Left kidney (tissue), 2 donors: ENCODE measurements around the gene ATF2. TPM values are rescaled to one million over a fixed set of nuclear protein-coding genes. Genes with fewer than 3 reads are reported as not detected.
"Not testable (repeated sequence)": the region's sequence is repeated elsewhere in the genome, so short reads cannot be mapped to it uniquely, and the experiment has no call there.

Source experiments
- DNase-seq: peaks from one replicate; pipeline ENCODE4 v3.0.0-alpha.2; 2013
- polyA plus RNA-seq: library from polyadenylated mRNA; unstranded; fragments of 120-200 nt; gene quantifications from one replicate; pipeline ENCODE4 v1.2.1, GENCODE V29; 2013; ENCODE audit not compliant: insufficient read length

ATF2 gene
- polyA plus RNA-seq, 1 donor = 75.5 TPM

DNA sequence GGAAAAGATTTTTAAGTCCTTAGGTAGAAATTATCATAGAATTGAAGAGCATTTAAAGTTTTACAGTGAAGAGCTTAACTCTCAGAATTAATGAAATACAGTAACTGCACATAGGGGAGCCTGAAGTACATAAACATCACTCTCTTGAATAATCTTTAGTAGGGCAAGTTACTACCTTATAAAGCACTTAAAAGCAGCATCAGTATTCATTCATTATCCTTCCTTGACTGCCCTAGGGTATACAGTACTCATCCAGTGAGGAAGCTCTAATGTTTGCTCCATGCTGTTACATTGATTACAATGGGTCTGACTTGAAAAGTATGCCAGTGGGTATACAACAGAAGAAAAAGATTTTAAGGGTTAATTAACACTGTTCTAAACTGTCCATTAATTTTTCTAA lies 66.5 kb downstream of the ATF2 start:
- no peak for DNase-seq

DNA sequence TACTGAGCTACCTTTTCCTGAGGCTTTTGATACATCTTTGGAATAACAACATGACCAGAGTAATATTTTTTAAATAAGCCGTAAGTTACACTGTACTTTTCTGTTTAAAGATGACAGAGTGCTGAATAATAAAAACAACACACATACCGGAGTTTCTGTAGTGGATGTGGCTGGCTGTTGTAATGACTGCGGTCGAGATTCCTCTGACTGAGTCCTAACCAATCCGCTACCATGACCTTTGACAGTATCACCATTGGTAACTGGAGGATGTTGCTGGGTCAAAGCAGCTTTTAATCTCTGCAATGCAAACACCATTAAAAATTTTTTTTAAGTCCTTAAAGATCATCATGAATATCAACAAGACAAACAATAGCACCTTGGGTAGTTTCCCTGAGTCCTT lies 70.7 kb downstream of the ATF2 start:
- DNase-seq = no peak

DNA sequence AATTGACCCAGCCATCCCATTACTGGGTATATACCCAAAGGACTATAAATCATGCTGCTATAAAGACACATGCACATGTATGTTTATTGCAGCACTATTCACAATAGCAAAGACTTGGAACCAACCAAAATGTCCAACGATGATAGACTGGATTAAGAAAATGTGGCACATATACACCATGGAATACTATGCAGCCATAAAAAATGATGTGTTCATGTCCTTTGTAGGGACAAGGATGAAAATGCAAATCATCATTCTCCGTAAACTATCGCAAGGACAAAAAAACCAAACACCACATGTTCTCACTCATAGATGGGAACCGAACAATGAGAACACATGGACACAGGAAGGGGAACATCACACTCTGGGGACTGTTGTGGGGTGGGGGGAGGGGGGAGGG lies 83.9 kb downstream of the ATF2 start:
- DNase-seq = not testable (repeated sequence)

DNA sequence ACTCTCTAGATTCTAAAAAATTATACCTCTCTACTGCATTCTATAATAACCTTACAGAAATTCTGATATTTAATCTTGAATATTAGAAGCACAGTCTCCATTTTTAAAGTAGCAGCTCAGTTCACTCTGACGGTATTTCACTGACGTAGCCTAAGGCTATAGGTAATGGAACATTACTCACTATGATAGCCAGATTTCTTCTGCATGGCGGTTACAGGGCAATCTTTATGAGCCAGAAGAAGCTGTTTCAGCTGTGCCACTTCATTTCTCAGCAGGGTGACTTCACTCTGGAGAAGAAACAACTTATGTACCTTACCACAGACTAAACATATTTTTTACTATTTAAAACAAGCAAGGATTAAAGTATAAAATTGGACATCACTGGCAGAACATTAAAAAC lies 87.5 kb downstream of the ATF2 start:
- no peak for DNase-seq

DNA sequence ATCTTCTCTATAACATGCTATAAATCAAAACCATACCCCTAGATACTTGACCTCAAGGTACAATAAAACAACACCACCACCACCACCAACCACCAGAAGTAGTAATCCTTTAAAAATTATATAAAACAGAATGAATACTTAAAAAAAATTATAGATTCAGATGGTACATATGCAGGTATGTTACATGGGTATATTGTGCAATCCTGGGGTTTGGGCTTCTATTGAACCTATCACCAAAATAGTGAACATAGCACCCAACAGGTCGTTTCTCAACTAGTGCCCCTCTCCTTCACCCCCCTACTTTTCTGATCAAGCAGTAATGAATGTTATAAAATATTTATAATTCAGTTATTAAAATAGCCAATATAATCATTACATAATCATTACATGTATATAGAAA lies 91.7 kb downstream of the ATF2 start:
- no peak for DNase-seq

DNA sequence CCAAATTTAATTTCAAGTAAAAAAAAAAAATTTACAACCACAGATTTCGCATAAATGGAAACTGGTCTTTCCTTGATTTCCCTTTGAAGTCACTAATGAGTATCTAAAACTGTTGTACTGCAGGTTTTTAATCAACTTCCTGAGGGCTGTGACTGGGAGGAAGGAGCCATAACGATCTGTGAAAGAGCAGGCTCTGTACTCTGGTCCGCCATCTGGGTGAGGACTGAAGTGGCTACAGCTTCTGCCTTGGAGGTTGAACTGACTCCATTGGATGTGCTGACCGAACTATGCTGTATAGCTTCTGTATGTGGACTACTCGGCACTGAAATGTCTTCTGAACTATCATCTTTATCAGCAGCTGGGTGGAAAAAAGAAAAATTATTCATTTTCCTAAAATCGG lies 93.5 kb downstream of the ATF2 start:
- DNase-seq = no peak

DNA sequence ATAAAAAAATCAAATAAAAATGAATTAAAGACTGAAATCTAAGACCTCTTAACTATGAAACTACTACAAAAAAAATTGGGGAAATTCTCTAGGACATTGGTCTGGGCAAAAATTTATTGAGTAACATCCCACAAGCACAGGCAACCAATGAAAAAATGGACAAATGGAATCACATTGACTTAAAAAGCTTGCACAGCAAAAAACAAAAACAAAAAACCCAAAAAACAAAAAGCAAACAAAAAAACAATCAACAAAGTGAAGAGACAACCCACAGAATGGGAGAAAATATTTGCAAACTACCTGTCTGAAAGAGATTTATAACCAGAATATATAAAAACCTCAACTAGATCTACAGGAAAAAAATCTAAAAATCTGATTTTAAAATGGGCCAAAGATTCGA lies 99.5 kb downstream of the ATF2 start:
- DNase-seq = no peak

DNA sequence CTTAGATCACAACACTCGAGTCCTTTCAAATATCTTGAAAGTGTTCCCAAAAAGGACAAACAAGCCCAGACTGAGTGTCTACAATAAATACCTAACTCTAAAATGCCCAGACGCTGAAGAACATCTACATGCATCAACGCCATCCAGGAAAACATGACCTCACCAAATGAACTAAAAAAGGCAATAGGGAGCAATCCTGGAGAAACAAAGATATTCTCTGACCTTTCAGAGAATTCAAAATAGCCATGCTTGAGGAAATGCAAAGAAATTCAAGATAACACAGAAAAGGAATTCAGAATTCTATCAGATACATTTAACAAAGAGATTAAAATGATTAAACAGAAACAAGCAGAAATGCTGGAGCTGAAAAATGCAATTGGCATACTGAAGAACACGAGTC lies 101.6 kb downstream of the ATF2 start:
- no peak for DNase-seq

DNA sequence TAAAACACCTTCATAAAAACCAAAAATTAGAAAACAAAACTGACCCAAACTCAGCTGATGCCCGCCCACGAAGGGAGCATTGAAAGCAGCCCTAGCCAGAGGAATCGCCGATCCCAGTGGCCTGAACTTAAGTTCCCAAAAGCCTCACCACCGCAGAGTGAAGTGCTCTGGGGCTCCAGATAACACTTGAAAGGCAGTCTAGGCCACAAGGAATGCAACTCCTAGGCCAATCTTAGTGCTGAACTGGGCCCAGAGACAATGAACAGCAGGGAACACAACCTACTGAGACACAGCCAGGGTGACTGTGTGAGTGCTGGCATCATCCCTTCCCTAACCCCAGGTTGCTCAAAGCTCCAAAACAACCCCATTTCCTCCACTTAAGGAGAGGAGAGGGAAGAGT lies 103.2 kb downstream of the ATF2 start:
- no peak for DNase-seq

DNA sequence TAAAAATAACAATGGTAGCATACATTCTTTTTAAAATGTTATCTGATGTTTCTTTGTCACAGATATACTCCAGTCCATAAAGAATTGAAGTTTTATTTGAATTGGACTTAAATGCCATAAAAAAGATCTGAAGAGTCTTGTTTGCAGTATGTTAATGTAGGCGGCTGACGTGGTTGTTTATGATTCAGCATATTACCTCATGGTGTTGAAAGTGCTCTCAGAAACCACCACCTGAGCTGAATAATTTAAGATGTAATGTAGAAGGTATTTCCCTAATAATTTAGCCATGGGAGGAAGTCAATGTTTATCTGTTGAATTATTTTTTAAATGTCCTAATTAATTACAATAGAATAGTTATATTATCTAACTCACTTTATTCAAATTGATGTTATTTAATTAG lies 104.3 kb downstream of the ATF2 start:
- DNase-seq = no peak

DNA sequence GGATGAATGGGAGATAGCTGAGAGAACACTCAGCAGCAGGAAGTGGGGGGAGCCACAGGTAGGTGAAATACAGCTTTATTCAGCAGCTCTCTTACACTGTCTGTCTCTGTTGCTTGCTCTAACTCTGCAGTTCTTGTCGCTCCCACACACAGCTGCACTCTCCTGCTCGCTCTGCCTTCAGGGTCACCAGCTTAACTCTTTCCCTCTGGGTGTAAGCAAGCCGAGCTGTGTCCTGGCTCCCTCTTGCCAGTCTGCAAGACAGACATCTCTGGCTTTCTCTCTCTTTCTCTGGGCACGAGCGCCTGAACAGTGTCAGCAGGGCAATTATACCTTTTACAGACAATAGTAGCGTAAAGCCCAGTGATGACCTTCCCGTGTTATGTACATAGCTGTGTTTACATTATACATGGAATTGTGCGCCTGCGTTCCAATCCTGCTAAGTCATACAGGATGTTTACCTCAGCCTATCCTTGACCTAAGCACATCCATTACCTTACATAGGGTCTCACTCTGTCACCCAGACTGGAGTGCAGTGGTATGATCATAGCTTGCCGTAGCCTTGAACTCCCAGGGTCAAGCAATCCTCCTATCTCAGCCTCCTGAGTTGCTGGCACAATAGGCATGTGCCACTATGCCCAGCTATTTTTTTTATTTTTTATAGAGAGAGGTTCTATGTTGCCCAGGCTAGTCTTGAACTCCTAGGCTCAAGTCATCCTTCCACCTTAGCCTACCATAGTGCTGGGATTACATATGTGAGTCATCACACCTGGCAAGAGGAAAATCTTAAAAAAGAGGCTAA lies 105.0 kb downstream of the ATF2 start:
- DNase-seq = no peak

DNA sequence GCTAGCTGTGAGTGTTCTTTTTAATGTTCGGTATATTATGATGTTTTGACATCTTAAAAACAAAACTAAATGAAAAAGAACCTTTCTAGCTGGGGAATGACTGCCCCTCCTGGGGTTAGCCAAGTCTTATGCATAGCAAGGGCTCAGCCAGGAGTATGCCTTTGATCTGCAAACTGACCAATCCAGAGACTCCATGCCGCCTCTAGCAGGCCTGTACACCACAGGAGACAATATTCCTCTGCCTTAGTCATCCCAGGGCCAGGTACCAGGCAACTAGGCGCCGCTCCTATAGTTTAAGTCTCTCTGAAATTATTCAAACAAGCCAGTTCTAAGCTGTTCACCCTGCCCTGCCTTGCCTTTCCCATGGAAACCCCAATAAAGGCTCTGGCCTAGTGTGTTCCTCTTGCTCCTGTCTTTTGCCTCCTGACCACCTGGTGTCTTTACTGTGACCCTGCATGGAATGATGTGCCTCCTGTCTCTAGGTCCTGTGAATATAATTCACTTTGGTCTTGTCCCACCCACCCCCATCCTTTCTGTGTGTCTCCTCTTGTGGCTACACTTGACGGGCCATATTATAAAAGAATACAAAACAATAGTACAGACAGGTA lies 110.8 kb downstream of the ATF2 start:
- DNase-seq = no peak

DNA sequence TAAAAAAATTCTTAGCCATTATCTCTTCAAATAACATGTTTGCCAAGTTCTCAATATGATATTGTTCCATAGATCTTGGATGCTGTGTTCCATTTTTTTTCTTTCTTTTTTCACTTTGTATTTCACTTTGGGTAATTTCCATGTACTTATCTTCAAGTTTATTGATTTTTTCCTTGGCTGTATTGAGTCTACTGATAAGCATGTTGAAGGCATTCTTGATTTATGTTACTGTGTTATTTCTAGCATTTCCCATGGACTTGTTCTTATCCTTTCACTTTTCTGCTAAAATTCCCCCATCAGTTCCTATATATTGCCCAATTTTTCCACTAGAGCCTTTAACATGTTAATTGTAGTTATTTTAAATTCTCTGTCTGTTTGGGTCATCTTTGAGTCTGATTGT lies 112.0 kb downstream of the ATF2 start:
- no peak for DNase-seq

DNA sequence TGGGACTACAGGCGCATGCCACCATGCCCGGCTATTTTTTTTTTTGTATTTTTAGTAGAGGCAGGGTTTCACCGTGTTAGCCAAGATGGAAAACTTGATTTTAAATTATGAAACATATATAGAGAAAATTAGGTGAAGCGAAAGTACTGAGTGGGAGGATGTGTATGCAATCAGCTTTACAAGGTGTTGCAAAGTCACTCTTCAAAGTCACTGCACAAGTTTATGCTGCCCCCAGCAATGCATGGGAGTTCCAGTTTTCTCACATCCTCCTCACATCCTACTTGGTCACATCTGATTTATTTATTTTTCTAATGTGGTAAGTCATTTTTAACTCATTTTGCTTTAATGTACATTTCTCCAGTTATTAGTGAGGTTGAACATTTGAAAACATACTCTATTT lies 113.7 kb downstream of the ATF2 start:
- DNase-seq = no peak

DNA sequence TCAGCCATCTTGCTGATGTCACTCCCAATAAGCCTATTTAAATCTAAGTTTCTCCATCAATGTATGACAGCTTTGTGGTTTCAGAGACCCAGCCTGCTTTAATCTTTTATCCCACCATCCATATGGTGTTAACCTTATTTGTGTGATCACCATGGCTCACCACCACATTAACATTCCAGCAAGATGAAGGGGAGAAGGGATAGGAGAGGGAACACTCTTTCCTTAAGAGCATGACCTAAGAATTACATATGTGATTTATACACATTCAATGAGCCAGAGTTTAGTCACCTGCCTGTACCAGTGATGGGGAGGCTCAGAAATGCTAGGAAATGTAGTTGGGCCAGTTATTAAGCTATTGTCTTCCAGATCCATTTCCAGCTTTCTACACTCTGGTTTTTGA lies 118.3 kb downstream of the ATF2 start:
- no peak for DNase-seq

DNA sequence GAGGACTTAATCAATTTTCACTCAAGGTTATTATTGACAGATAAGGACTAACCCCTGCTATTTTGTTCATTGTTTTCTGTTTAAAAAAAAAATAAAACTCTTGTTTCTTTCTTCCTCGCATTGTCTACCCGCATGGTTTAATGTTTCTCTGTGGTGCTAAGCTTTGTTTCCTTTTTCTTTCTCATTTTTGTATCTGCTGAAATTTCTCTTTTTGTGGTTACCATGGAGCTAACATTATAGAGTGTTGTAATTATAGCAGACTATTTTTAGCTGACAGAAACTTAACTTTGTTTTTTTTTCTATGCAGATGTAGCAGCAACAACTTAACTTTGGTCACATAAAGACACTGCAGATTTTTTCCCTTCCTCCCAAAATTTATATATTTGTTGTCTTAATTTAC lies 119.7 kb downstream of the ATF2 start:
- DNase-seq = no peak

DNA sequence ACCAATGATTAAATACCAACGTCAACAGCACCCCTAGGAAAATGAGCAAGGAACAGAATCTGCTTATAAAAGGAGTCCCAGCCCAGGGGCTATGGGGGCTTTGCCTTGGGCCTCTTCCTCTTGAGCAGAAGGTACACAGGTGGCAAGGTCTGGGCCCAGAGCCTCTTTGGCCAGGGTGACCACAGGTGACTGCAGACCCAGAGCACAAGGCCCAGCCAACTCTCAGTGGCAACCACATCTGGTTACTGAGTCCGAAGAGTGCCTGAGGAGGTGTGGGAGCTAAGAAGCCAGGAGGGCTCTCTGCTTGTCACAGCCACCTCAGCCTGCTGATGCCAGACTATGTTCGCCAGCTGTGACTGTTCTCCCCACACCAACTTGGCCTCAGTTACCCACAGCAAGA lies 128.5 kb downstream of the ATF2 start:
- DNase-seq = no peak

DNA sequence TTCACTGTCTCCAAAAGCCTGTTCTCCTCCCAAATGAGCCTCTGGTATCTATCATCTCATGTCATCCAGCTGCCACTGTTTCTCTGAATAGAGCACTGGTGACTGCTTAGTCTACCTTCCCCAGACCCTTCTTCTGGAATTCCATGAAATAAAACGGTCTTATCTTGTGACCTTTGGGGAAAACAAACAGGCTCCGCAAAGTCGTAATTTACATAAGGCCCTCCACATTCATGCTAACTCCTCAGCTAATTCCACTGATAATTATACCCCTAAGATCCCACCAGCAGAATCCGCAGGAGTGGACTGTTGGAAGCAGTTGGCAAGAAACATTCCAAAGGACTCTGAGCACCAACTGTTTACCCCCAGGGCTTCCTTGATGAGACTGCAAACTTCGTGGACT lies 129.0 kb downstream of the ATF2 start:
- no peak for DNase-seq

DNA sequence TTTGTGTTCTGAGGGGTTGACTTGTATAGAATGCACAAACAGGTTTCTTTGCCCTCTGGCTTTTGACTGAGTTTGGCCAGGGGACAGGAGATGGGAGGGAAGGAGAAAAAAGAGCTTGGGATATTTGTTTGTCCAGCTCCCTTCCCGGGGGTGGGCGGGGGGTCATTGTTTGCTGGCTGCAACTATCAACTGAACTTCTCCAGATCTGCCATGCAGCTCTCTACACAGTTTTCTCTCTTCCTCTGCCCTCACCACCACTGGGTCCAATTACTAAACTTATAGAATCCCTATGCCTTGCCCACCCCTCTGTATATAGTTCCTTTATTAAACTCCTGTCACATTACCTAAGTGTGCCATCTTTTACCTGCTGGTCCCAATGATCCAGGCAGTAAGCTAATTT lies 130.1 kb downstream of the ATF2 start:
- no peak for DNase-seq

DNA sequence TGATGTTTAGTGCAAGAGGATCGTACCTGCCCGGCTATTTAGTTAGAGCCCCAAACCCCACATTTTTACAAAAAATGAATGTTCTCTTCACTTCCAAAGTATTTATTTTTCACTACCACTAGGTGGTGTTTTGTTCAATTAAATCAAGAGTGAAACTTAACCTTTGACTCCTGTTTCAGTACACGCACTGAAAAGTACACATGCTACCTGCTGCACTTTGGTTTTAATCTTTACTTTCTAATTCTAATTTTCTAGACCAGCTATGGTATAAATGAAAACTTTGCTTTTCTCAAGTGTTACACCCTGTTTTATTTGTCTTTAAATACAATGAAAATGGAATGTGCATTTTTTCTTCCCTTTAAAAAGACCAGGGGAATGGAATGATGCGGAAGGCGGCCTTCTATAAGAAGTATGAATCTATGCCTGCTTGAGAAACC lies 131.4 kb downstream of the ATF2 start:
- no peak for DNase-seq

DNA sequence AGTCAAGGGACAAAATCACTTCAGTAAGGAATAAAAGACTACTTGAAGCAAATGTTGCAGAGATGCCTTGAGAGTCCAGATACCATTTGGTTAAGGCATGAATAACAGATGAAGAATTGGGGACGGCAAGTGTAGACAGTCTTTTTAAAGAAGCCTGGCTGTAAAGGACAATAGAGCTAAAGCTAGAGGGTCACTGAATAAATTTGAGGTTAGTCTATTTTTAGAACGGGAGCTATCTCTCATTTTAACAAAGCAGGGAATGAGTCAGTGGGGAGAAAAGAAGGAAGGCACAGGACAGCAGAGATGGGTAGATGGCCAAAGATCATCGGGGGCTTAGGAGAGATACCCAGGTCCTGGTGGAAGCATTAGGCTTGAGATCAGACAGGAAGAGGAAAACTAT lies 132.2 kb downstream of the ATF2 start:
- DNase-seq = no peak

DNA sequence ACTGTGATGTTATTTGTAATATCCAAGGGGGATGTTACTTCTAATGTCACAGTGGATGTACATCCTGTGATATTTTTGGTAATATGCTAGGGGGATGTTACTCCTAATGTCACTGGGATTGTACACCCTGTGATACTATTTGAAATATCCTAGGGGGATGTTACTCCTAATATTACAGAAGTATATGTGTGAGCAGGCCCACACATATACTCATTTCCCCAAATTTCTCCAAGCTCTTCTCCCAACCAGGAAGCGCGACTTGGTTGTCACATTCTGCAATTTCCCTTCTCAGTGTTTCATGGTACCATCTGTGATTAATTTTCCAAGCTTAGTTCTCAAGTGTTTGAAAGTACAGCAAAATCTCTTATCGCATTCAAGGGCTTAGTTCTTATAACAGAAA lies 133.3 kb downstream of the ATF2 start:
- DNase-seq = no peak

DNA sequence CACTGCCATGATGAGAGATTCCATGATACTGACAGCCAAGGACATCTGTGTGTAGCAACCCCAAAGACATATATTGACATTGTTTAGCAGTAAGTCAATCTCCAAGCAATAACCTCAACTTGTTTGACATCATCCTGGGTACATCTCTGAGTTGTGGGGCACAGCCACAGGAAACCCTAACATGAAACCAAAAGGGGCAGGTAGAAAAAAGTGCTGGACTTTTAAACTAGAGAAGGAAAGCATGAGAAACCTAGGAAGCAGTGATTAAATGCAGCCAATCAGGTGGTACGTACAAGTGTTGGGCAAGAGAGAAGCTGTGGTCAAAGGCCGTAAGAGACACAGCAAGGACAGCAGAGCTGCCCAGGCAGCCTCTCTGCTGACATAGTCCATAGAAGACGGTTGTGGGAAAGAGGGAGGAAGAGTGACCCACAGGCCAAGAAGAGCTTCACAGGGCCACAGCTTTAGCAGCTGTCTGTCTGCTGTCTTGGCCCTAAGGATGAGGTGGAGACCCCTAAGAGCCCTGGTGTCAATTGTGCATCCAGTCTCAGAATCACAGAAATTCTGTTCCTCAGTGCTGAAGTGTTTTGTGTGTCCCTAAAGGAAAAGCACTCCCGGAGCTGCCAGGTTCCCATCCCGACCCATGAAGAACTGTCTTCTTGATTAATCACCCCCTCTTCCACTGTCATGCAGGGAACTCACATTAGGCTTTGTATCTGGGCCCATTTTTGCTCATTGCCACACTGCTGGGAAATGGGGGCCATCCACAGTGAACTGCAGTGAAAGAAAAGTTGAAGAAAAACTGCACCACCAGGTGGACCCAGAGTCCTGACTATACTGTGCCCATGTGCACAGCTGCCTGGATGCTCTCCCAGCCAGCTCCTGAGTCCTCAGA lies 137.4 kb downstream of the ATF2 start:
- DNase-seq = peak; percentile 48
